OCI-M2 (cell line): ENCODE measurements around the gene ZNF264.
"Not testable (repeated sequence)": the region's sequence is repeated elsewhere in the genome, so short reads cannot be mapped to it uniquely, and the experiment has no call there.

Experiments used
- DNase-seq: peaks from one replicate; lab custom pipeline; 2025; ENCODE audit not compliant: unreplicated experiment; lab: John Stamatoyannopoulos, UW

Gene ZNF264

DNA sequence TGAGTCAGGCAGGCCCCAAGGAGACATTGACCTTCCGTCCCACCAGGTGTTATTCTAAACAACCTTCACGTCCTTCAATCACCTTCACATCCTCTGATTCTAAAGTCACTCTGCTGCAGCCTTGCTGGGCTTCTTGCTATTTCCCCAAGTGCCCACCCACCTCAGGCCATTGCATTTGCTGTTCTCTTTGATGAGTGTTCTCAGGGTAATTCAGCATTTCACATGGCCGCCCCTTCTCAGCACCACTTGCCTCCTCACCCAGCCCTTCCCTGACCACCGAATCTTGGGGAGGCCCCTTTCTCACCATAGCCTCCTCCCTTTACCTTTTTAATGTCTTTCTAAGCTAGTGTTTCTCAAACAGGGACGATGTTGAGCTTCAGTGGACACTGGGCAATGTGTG lies 53.8 kb downstream of the ZNF264 start:
- DNase-seq, result no peak

DNA sequence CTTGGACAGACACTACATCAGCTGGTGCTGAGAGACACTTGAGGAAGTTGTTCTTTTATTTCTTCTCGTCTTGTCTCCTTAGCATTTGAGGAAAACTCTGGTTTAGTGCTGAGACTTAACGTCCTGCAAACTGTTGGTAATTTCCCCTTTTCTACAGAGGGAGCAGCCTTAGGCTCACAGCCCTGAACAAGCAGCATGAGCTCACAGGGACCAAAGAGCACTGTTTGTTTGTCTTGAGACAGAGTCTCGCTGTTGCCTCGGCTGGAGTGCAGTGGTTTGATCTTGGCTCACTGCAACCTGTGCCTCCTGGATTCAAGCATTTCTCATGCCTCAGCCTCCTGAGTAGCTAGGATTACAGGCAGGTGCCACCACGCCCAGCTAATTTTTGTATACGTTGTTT lies 54.7 kb downstream of the ZNF264 start:
- DNase-seq, result no peak

DNA sequence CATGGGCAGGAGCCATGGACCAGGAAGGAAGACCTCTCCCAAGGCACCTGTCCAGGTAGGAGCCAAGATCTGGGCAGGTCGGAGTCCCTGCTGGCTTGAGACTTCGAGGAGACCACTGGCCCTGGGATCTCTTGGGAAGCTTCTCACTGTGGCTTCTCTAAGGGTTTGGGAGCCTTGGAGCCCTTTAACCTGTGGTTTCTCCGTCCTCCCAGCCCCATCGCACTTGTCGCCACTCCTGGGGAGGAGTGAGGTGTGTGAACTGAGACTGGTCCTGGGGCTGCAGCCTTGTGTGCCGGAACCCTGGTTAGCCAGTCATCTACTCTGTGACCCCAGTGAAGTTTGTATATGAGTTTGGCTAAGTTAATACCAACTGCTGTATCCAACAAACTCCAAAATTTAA lies 57.3 kb downstream of the ZNF264 start:
- DNase-seq, result no peak

DNA sequence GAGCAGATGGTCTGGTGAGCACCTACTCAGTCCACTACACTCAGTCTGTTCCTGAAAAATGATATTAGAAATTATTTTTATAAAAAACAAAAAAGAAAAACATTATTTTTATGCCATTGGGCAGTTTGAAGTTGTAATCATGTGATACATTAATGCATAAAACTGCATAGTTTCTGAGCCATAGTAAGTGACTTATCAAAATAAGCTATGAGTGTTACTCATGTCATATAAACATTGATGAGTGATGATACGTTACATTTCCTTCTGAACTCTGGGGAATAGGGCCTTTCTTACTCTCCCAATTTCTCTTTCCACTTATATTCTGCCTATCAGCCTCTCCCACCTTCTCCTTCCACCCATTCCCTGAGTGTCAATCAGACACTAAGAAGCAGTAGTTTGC lies 58.0 kb downstream of the ZNF264 start:
- DNase-seq, result no peak

DNA sequence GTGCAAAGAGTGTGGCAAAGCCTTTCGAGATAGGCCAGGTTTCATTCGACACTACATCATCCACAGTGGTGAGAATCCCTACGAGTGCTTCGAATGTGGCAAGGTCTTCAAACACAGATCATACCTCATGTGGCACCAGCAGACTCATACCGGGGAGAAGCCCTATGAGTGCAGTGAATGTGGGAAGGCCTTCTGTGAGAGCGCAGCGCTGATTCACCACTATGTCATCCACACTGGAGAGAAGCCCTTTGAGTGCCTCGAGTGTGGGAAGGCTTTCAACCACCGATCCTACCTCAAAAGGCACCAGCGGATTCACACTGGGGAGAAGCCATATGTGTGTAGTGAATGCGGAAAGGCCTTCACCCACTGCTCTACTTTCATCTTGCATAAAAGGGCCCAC lies 62.5 kb downstream of the ZNF264 start:
- DNase-seq, result not testable (repeated sequence)

DNA sequence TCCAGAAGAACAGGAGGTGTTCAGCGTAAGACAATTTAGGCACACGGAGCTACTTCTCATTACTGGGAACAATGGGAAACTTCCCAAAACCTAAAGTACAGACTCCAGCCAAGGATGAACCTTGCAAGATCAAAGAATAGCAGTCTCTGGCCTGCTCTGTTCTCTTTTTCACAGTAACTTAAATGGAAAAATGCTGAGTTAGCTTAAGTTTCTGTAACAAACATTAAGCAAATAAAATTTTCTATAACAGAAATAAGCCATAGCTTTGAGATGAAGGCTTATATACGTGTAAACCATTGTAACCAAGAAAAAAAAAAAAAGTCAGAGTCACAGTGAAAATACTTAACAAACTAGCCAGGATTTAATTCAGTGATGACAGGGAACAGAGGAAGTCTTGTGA lies 70.7 kb downstream of the ZNF264 start:
- DNase-seq, result no peak

DNA sequence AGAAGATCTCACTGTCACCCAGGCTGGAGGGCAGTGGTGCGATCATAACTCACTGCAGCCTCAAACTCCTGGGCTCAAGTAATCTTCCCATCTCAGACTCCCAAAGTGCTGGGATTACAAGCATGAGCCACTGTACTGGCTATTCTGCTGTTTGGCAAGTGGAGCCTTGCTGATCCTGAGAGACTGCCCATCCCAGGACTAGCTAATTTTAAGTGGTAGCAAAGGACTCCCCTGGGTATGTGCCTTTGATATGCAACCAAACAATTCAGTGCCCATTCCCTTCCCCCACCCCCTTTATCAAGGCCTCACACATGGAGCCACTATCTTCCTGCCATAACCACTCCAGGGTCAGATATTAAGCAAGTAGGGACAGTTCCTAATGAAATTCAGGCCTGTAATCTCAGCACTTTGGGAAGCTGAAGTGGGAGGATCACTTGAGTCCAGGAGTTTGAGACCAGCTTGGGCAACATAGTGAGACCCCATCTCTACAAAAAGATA lies 72.0 kb downstream of the ZNF264 start:
- no peak for DNase-seq

DNA sequence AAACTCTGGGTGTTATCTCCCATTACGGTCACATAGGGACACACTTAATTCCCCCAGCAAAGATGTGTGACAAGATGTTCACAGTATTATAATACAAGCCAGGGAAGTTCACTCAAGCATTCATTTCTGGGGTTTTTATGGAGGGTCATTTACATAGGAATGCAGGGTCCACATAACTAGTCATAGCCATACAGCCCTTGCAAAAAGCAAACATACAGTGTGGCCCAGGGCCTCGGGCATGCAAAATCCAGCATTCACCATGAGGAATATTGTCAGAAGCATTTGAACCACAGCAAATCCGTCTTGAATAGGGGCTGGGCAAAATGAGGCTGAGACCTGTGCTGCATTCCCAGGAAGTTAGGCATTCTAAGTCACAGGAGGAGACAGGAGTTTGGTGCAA lies 76.0 kb downstream of the ZNF264 start:
- no peak for DNase-seq

DNA sequence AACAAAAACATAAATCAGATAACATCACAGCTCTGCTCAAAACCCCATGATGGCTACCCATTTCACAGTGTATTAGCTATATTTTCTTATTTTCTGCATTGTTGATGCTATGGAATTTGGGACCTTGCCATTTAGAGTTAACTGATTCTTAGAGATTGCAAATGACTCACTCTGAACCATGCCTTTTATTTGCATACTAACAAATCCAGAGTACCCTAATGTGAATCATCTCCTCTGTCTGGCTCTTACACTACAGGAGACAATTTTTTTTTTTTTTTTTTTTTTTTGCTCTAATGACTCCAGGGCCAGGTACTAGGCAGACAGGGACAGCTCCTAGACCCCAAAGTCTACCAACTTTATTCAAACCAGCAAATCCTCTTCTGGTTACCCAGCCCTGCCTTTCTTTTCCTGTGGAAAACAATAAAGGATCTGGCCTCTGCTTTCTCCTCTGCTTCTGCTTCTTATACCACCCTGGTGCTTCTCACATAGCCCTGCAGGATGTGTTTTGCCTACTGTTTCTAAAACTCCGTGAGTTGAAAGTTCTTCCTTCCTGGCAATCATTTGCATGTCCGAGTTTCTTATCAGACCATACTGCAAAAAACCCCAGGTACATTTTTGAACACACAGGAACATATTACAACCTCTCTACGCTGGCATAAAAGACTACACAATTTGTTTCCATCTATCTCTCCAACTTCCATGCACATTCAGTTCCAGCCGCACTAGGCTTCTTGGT lies 78.4 kb downstream of the ZNF264 start:
- no peak for DNase-seq

DNA sequence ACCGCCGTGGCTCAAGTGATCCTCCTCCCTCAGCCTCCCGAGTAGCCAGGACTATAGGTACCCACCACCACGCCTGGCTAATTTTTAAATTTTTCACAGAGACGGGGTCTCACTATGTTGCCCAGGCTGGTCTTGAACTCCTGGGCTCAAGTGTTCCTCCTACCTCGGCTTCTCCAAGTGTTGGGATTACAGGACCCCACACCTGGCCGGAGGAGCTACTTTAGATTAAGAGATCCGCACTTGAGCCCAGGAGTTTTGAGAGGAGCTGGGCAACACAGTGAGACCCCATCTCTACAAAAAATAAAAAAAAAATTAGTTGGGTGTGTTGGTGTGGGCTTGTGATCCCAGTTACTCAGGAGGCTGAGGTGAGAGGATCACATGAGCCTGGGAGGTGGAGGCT lies 80.0 kb downstream of the ZNF264 start:
- DNase-seq, result no peak
